Pulmonary artery endothelial cell (primary cell): ENCODE measurements around the gene RAD51D. TPM values are rescaled to one million over a fixed set of nuclear protein-coding genes. Genes with fewer than 3 reads are reported as not detected.
"Not testable (repeated sequence)": the region's sequence is repeated elsewhere in the genome, so short reads cannot be mapped to it uniquely, and the experiment has no call there.

Source experiments
- DNase-seq: peaks from one replicate; pipeline ENCODE4 v3.0.0-alpha.2; 2011; ENCODE audit warnings: low read depth, low spot score
- total RNA-seq: library from RNA; depleted of rRNA; stranded (reverse); fragments of >200 nt; gene quantifications from 2 replicates; pipeline ENCODE4 v1.2.3, GENCODE V29; 2014

Gene RAD51D
- total RNA-seq, 1 donor from 2014 or later, result 12.6 TPM

- DNase-seq, result not testable (repeated sequence)
These were observed 29.0 kb downstream of the RAD51D start for GRCh38 chr17:35090707-35091106.

GRCh38 chr17:35089586-35090296, 29.9 kb downstream of the RAD51D start:
- no peak for DNase-seq

GRCh38 chr17:35088881-35089585, 30.6 kb downstream of the RAD51D start:
- DNase-seq, result no peak

- no peak for DNase-seq
These were observed 31.2 kb downstream of the RAD51D start for GRCh38 chr17:35088356-35088880.

GRCh38 chr17:35087731-35088355, 31.8 kb downstream of the RAD51D start:
- no peak for DNase-seq

- no peak for DNase-seq
These were observed 32.6 kb downstream of the RAD51D start for GRCh38 chr17:35086931-35087573.

GRCh38 chr17:35086164-35086563, 33.5 kb downstream of the RAD51D start:
- DNase-seq, result no peak

GRCh38 chr17:35084987-35085386, 34.7 kb downstream of the RAD51D start:
- DNase-seq, result no peak

- DNase-seq, result no peak
These were observed 36.6 kb downstream of the RAD51D start for GRCh38 chr17:35083071-35083470.

- no peak for DNase-seq
These were observed 37.5 kb downstream of the RAD51D start for GRCh38 chr17:35082073-35082657.

- DNase-seq, result no peak
These were observed 38.0 kb downstream of the RAD51D start for GRCh38 chr17:35081638-35082037.

- DNase-seq, result no peak
These were observed 39.1 kb downstream of the RAD51D start for GRCh38 chr17:35080536-35080935.

- no peak for DNase-seq
These were observed 39.9 kb downstream of the RAD51D start for GRCh38 chr17:35079547-35080423.

- DNase-seq, result no peak
These were observed 42.8 kb downstream of the RAD51D start for GRCh38 chr17:35076874-35077273.

- DNase-seq, result no peak
These were observed 44.7 kb downstream of the RAD51D start for GRCh38 chr17:35074711-35075707.

- DNase-seq, result no peak
These were observed 45.6 kb downstream of the RAD51D start for GRCh38 chr17:35073991-35074627.

- no peak for DNase-seq
These were observed 46.4 kb downstream of the RAD51D start for GRCh38 chr17:35073183-35073790.

- no peak for DNase-seq
These were observed 50.3 kb downstream of the RAD51D start for GRCh38 chr17:35069311-35069710.
